Motor neuron (in vitro differentiated cells): ENCODE results near the gene INCENP. TPM values are rescaled to one million over a fixed set of nuclear protein-coding genes. Genes with fewer than 3 reads are reported as not detected.

Experiments used
- ATAC-seq, 8 experiments: fragments of 200-7000 bp; cut with Tn5 transposase; replicated peaks in 6 of 8; 2 replicates each; pipeline ENCODE4 v1.8.0; 2021; ENCODE audit warnings: mild to moderate bottlenecking in 8 of 8, moderate library complexity in 8 of 8
- H3K27ac ChIP-seq, 2 donors: fragments of 250-450 bp; sonication (Bioruptor Pico); 2 replicates each; pipeline ENCODE4 v1.9.0; 2021; ENCODE audit warnings: antibody characterized with exemption in 2 of 2, mild to moderate bottlenecking in 2 of 2, moderate library complexity in 1 of 2
- H3K4me1 ChIP-seq, 2 donors: fragments of 250-450 bp; sonication (Bioruptor Pico); replicated peaks in 1 of 2; 2 replicates each; pipeline ENCODE4 v1.6.1; 2021; ENCODE audit warnings: antibody characterized with exemption in 2 of 2, mild to moderate bottlenecking in 2 of 2, moderate library complexity in 1 of 2
- H3K4me3 ChIP-seq, 5 donors: fragments of 250-450 bp; sonication (Bioruptor Pico); 2 replicates each; pipeline ENCODE4 v1.9.0; 2021; ENCODE audit warnings: antibody characterized with exemption in 5 of 5, mild to moderate bottlenecking in 5 of 5, moderate library complexity in 4 of 5
- WGBS, 10 experiments: fragments of 450-650 bp; shearing (Covaris generic); methylation state at CpG; one replicate each; pipeline ENCODE4 v1.0.0; 2022; 5-methylcytosine and 5-hydroxymethylcytosine counted together
- in situ Hi-C, 9 experiments: fragments of 400-800 bp; cut with MboI; loops; one replicate each; pipeline ENCODE4 v1.15.0; 2021; ENCODE audit warnings: low sequenced_read_pairs in 9 of 9, low pct_unique_long_range_greater_than_20kb in 2 of 9; ENCODE audit not compliant: unreplicated experiment in 9 of 9
- total RNA-seq, 8 experiments: library from RNA; unstranded; fragments of 300-600 nt; gene quantifications; 2 replicates each; pipeline versions ENCODE4 v1.2.3 to v1.2.4, GENCODE V29; 2022

INCENP gene
- total RNA-seq, 8 experiments from 2014 or later = 5.2 to 47.9 (median 7.3) TPM

DNA sequence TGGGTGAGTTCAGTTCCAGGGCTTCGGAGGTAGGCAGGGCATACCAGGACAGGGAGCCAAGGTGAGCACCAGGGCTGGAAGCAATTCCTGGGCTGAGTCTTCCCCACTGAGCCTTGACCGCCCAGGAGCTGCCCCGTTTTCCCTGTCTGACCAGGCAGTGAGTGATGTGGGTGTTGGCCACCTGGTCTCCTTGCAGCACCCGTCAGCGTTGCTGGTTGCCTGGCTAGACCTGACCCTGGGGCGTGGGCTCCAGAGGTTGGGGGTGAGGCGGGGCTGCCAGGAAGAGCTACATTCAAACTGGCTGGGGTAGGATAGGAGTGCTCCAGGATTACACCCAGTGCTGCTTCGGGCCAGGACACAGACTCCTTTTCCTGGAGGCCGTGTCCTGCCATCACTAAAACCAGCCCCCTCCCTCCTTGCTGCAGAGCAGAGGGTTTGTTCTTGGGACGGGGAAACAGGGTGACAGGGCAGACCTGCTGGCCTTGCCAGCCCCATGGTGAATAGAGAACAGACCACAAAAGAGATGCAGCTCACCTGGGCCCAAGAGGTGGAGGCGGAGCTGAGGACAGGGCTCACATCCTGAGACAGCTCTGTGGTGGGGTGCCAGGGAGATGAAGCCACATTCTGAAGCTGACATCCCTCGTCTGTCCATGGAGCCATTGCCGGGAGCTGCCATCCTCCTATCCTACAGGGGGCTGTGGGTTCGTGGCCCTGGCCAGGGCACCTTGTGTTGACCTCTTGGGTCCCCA, 14.2 kb downstream of the INCENP start:
- H3K4me1 ChIP-seq = no peaks in the 10 kb centered on the region
- H3K27ac ChIP-seq = no peak overlapping the region
- ATAC-seq = peak in 1 of 8 experiments; percentile 41
- in situ Hi-C loops = no loop called here
- WGBS, 10 experiments = 90 to 100% (median 100%) methylated on average over 1 to 3 of the region's 14 CpGs; no CpG with 5 or more reads in 5 of the 10 experiments
- H3K4me3 ChIP-seq = no peak overlapping the region

DNA sequence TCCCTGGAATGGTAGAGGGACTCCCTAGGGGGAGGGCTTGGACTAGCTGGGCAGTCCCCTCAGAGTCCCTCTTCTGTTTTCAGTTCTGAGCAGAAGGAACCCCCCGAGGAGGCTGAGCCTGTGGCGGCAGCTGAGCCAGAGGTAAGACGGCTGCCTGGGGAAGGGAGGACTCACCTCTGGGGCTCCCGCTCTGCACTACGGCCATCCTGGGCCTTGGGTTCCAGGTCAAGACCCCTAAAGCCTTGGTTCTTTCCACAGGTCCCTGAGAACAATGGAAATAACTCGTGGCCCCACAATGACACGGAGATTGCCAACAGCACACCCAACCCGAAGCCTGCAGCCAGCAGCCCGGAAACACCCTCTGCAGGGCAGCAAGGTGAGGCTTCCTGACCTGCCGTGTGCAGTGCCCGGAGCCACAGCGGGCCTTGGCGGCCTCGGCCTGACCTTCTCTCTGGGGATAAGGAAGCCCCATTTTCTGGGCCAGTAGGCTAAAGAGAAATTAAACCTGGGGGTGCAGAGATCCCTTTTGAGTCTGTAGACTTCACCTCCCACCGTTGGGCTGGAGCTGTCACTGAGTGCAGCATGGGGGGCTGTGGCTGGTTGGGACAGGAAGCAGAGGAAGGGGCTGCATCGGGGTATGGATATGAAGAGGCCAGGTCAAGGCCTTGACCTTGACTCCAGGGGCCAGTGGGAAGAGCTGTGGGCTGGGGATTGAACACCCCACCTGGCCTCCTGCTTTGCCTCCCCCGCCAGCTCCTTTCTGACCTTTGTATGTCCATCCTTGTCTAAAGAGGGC, 15.0 kb downstream of the INCENP start:
- no peak for ATAC-seq
- Histone ChIP-seq H3K4me3 (no peak overlapping the region), H3K27ac (no peak overlapping the region), H3K4me1 (no peaks in the 10 kb centered on the region)
- WGBS, 10 experiments = 83 to 100% (median 100%) methylated on average over 1 to 7 of the region's 17 CpGs; no CpG with 5 or more reads in 3 of the 10 experiments
- in situ Hi-C loops = no loop called here

DNA sequence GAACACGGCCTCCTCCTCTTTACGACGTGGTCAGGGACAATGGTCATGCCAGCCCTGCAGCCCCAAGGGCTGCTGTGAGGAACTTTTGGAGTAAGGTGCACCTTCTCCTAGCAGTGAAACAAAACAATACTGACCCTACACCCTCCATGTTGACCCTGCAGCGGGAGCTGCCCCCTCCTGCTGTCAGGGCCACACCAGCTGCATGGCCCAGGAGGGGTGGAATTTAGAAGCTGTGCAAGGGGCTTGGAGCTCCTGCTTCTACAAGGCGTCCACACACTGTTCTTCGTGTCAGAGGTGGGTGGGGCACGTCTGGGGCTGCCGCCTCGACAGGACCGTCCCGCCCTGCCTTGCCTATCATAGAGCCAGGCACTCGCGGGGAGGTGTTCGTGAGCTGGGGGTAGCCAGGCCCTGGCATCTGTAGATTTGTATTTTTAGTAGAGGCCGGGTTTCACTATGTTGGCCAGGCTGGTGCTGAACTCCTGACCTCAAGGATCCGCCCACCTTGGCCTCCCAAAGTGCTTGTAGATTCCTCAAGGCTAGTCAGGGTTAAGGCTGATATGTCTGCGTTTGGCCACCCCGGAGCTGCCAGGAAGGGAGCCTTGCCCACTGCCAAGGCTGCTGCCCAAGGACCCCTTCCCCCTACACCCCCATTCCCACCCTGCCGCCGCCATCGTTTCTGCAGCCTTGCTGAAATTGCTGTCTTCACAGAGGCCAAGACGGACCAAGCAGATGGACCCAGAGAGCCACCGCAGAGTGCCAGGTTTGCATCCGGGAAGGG, 15.9 kb downstream of the INCENP start:
- in situ Hi-C loops = no loop called here
- no peak overlapping the region for H3K4me3 ChIP-seq
- H3K4me1 ChIP-seq = no peaks in the 10 kb centered on the region
- 87 to 100% (median 100%) methylated on average over 1 to 6 of the region's 24 CpGs; no CpG with 5 or more reads in 5 of the 10 experiments for WGBS, 10 experiments
- no peak overlapping the region for H3K27ac ChIP-seq
- no peak for ATAC-seq

DNA sequence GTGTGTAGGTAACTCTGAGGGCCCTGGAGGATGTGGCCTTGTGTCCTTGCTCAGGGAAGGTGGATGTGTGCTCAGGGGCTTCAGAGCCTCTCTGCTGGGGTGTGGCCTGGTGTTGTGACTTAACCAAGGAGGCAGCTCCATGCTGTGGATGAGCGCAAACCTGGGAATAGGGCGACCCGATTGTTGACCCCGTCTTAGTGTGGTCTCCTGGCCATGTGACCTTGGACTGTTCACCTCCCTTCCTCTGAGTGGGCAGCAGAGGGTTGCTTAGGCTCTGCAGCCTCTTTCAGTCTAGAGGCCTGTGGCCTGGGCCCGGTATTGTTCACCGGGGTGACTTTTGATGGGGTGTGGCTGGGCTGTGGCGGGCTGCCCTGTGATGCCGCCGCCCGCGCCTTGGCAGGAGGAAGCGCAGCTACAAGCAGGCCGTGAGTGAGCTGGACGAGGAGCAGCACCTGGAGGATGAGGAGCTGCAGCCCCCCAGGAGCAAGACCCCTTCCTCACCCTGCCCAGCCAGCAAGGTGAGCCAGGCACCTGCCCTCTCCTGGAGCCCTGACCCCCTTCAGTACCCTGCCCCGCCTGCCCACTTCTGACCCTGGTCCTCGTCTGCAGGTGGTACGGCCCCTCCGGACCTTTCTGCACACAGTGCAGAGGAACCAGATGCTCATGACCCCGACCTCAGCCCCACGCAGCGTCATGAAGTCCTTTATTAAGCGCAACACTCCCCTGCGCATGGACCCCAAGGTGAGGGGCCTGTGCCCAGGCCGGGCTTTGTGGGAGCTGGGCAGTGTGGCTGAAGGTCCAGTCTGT, 16.7 kb downstream of the INCENP start:
- 100% methylated on average over 1 to 3 of the region's 24 CpGs; no CpG with 5 or more reads in 7 of the 10 experiments for WGBS, 10 experiments
- Histone ChIP-seq H3K4me3 (no peak overlapping the region), H3K27ac (no peak overlapping the region), H3K4me1 (no peaks in the 10 kb centered on the region)
- peak in 1 of 8 experiments; percentile 13 for ATAC-seq
- in situ Hi-C loops = no loop called here

DNA sequence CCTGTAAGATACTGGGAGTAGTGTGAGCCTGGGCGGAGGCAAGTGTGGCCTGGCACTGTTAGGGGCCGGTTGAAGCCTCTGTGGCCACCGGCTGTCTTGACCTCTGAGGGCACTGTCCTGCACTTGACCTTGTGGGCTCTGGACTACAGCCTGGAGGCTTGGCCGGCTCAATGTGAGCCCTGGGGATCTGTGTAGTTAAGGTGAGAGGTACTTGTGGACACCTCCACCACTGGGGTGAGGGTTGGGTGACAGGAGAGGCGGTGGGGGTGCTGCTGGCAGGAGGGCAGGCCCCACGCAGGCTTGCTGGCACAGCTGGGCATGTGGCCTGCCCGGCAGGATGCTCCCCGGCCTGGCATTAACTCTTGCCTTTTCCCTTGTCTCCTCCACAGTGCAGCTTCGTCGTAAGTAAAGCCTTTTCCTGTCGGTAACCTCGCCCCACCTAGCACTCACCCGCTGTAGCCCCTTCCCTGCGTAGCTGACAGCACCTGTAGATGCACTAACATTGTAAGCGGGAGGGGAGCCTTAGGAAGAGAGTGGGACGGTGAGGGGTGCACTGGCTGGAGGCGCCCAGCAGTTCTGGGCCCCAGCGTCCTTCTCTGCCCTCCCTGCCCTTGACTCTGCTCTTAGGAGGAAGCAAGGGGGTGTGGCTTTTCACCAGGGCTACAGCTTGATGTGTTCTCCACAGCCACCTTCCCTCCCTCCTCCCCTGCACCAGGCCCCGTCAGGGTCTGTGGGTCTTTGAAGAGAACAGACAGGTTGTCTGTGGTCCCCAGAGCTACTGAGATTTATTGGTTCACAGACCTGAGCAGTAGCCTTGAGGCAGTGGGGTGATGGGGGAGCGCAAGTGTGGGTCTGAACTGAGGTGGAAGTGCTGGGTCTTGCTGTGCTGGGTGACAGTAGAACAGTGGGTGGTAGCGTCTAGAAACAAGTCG, 17.6 kb downstream of the INCENP start:
- WGBS, 10 experiments = 60 to 100% (median 96%) methylated on average over 1 to 8 of the region's 22 CpGs; no CpG with 5 or more reads in 5 of the 10 experiments
- in situ Hi-C loops = no loop called here

DNA sequence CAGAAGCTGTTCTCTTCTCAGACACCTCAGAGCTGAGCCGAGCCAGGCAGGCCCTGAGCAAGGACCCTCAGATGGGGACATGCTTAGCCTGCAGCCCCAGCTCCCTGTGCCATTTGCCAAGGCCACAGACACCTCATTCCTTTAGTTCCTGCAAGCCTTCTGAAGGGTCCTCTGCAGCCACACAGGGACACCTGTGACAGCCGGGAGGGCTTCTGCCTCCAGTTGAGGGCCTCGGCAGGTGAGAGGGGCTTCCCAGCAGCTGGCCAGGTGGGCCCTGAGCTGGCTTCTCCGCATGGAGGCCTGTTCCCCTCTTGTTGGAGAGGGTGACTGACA, 18.2 kb downstream of the INCENP start:
- in situ Hi-C loops = no loop called here
- WGBS, 10 experiments = 80 to 95% (median 90%) methylated on average over 1 to 3 of the region's 4 CpGs; no CpG with 5 or more reads in 7 of the 10 experiments
- no peak for ATAC-seq
- H3K4me3 ChIP-seq = no peak overlapping the region
- H3K4me1 ChIP-seq = no peaks in the 10 kb centered on the region
- no peak overlapping the region for H3K27ac ChIP-seq

More for the DNA sequence above, 17.6 kb downstream of the INCENP start:
- Histone ChIP-seq H3K27ac (no peak overlapping the region), H3K4me1 (no peaks in the 10 kb centered on the region), H3K4me3 (no peak overlapping the region)
- no peak for ATAC-seq

DNA sequence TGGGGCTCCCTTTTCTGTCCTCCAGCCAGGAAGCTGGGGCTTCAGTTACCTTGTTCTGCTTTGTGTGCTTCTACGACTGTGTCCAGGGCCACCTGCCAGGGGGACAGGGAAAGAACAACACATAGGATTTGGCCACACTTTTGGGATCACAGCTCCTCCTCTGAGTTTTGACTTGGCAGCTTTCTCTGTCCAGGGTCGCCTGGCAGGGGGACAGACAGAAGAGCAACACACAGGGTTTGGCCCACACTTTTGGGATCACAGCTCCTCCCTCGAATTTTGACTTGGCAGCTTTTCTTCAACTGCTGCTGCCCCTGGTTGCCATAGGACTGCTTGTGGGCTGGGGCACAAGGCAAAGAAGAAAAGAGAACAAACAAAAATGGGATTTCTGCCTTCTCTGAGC, 19.1 kb downstream of the INCENP start:
- no peaks in the 10 kb centered on the region for H3K4me1 ChIP-seq
- WGBS, 10 experiments = 11 to 80% (median 51%) methylated on average over 1 to 3 of the region's 3 CpGs; no CpG with 5 or more reads in 3 of the 10 experiments
- ATAC-seq = no peak
- H3K4me3 ChIP-seq = no peak overlapping the region
- H3K27ac ChIP-seq = no peak overlapping the region
- in situ Hi-C loops = no loop called here

DNA sequence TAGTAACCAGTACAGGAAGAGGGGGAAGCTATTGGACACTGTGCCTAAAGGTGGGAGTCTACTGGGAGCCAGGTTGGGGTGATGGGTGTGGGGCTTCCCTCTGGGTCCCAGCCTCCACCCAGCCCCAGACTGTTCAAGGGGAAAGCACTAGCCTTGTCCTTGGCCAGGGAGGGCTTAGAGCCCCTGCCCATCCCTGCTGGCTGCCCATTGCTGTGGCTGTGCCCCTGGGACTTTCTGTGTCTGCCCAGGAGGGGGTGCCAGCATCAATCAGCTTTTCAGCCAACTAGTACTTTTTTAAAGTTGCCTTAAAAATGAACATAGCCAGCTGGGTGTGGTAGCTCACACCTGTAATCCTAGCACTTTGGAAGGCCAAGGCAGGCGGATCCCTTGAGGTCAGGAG, 19.9 kb downstream of the INCENP start:
- in situ Hi-C loops = no loop called here
- H3K27ac ChIP-seq = no peak overlapping the region

DNA sequence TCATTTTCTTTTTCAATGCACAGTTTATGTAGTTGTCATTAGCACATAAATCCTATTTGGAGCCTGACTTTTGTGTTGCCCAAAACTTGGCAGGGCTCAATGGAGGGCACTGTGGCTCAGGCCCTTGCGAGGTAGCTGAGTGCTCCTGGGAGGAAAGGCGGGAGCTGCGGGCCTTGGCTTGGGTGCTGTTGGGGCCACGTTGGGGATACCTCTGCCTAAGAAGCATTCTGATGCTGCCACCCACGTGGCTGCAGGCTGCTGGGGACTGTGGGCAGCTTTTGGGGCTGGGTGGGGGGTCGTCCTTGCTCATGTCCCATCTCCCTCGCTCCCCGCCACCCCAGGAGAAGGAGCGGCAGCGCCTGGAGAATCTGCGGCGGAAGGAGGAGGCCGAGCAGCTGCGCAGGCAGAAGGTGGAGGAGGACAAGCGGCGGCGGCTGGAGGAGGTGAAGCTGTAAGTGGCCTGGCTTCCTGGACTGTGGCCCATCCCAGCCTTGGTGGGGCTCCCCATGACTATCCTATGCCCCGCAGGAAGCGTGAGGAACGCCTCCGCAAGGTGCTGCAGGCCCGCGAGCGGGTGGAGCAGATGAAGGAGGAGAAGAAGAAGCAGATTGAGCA, 20.9 kb downstream of the INCENP start:
- no peaks in the 10 kb centered on the region for H3K4me1 ChIP-seq
- WGBS, 10 experiments = 60 to 95% (median 91%) methylated on average over 1 to 8 of the region's 24 CpGs; no CpG with 5 or more reads in 5 of the 10 experiments
- H3K4me3 ChIP-seq = no peak overlapping the region
- in situ Hi-C loops = no loop called here
- no peak for ATAC-seq
- H3K27ac ChIP-seq = no peak overlapping the region

More for the DNA sequence above, 19.9 kb downstream of the INCENP start:
- no peak for ATAC-seq
- 100% methylated on average over 1 of the region's 1 CpG; no CpG with 5 or more reads in 8 of the 10 experiments for WGBS, 10 experiments
- Histone ChIP-seq H3K4me3 (no peak overlapping the region), H3K4me1 (no peaks in the 10 kb centered on the region)

DNA sequence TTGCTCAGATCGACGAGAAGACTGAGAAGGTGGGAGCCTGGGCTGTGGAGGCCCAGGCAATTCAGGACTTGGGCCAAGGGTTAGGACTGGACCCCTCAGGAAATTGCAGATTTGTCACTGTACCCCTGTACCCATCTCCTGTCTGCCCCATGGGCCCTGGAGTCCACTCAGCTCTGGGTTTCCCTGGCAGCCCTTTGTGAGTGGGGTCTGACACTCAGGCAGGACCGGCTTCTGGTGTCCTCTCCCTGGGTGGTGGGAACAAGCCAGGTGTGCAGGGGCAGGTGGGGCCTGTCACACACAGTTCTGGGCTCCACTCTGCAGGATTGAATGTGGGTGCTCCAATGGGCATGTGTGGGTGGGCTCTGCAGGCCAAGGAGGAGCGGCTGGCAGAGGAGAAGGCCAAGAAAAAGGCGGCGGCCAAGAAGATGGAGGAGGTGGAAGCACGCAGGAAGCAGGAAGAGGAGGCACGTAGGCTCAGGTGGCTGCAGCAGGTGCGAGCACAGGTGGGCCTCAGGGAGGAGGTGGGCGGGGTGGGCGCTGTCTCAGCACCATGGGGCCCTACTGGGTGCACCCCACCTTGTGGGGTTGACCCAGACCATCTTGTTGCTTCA, 21.6 kb downstream of the INCENP start:
- Histone ChIP-seq H3K4me1 (no peaks in the 10 kb centered on the region), H3K4me3 (no peak overlapping the region), H3K27ac (no peak overlapping the region)
- in situ Hi-C loops = no loop called here
- WGBS, 10 experiments = 83 to 100% (median 94%) methylated on average over 1 to 5 of the region's 11 CpGs; no CpG with 5 or more reads in 5 of the 10 experiments
- no peak for ATAC-seq
